HG02759 (cell line): ENCODE results near the gene UNC5A.

ENCODE experiments used
- ATAC-seq: cut with Tn5 transposase; IDR thresholded peaks from one replicate; pipeline ENCODE4 v1.9.1; 2021; ENCODE audit warnings: mild to moderate bottlenecking, moderate library complexity; ENCODE audit not compliant: unreplicated experiment

UNC5A gene

GRCh38 chr5:176781638-176782570, 28.5 kb upstream of the UNC5A start:
- ATAC-seq: no peak

GRCh38 chr5:176784218-176785165, 25.9 kb upstream of the UNC5A start:
- no peak for ATAC-seq

GRCh38 chr5:176785184-176786145, 24.9 kb upstream of the UNC5A start:
- no peak for ATAC-seq

GRCh38 chr5:176787676-176788075, 22.7 kb upstream of the UNC5A start:
- ATAC-seq: no peak

GRCh38 chr5:176788091-176788490, 22.3 kb upstream of the UNC5A start:
- no peak for ATAC-seq

- ATAC-seq: no peak
These were observed 21.2 kb upstream of the UNC5A start for GRCh38 chr5:176788941-176789872.

GRCh38 chr5:176789873-176790615, 20.3 kb upstream of the UNC5A start:
- no peak for ATAC-seq

GRCh38 chr5:176790941-176791340, 19.4 kb upstream of the UNC5A start:
- no peak for ATAC-seq

- no peak for ATAC-seq
These were observed 17.6 kb upstream of the UNC5A start for GRCh38 chr5:176792655-176793342.

- ATAC-seq: no peak
These were observed 17.0 kb upstream of the UNC5A start for GRCh38 chr5:176793343-176793699.

- no peak for ATAC-seq
These were observed 16.6 kb upstream of the UNC5A start for GRCh38 chr5:176793736-176794135.

GRCh38 chr5:176794509-176794908, 15.8 kb upstream of the UNC5A start:
- ATAC-seq: no peak

- ATAC-seq: no peak
These were observed 13.9 kb upstream of the UNC5A start for GRCh38 chr5:176796411-176796810.

GRCh38 chr5:176796970-176797369, 13.4 kb upstream of the UNC5A start:
- no peak for ATAC-seq

- ATAC-seq: no peak
These were observed 12.8 kb upstream of the UNC5A start for GRCh38 chr5:176797456-176798050.

GRCh38 chr5:176798086-176798876, 12.1 kb upstream of the UNC5A start:
- ATAC-seq: no peak

GRCh38 chr5:176798949-176799348, 11.4 kb upstream of the UNC5A start:
- ATAC-seq: no peak
